Measurements from ENCODE around the gene TNK1. TPM values are rescaled to one million over a fixed set of nuclear protein-coding genes. Genes with fewer than 3 reads are reported as not detected.

TNK1 gene
- total RNA-seq, 1 donor from 2014 or later, result 6.1 TPM

DNA sequence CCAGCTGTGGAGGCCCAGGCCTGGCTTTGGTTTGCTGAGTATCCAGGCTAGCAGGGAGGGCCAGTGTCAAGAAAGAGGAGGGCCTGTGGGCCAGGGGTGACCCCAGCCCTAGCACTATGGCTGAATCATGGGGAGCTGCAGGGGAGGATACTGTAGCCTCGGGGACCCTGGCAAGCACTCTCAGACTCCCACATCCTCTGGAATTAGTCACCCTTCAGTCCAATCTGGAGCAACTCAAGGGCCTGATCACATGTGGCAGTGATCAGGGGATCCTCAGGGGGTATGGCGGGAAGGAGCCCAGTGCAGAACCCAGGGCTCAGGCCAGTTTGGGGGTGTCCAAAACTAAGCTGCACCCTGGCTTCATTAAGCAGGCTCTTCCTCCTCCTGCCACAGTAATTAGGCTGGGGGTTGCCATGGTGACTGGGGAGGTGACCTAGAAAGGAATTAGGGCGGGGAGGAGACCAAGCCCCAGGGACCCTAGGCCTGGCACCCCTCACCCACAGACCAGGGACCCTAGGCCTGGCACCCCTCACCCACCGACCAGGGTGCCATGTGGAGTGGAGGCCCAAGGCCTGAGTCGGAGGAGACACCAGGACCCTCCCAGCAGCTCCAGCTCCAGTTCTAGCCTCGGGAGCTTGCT is 32.6 kb downstream of the TNK1 start:
- no peak for ATAC-seq

DNA sequence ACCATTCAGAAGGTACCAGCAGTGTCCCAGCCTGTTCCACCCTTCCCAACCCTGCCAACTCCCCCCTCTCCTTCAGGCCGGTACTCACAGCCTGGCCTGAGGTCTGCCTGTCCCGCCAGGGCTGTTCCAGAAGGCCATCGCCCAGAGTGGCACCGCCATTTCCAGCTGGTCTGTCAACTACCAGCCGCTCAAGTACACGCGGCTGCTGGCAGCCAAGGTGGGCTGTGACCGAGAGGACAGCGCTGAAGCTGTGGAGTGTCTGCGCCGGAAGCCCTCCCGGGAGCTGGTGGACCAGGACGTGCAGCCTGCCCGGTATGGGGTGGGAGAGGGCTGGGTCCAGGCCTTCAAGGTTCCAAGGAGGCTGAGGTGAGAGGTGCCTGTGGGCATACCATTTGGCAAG is 33.9 kb downstream of the TNK1 start:
- ATAC-seq, result no peak

DNA sequence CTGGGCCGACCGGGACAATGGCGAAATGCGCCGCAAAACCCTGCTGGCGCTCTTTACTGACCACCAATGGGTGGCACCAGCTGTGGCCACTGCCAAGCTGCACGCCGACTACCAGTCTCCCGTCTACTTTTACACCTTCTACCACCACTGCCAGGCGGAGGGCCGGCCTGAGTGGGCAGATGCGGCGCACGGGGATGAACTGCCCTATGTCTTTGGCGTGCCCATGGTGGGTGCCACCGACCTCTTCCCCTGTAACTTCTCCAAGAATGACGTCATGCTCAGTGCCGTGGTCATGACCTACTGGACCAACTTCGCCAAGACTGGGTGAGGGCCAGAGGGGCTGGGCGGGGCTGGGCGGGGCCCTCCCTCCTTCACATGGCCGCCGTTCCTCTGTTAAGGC is 34.9 kb downstream of the TNK1 start:
- ATAC-seq, result no peak

DNA sequence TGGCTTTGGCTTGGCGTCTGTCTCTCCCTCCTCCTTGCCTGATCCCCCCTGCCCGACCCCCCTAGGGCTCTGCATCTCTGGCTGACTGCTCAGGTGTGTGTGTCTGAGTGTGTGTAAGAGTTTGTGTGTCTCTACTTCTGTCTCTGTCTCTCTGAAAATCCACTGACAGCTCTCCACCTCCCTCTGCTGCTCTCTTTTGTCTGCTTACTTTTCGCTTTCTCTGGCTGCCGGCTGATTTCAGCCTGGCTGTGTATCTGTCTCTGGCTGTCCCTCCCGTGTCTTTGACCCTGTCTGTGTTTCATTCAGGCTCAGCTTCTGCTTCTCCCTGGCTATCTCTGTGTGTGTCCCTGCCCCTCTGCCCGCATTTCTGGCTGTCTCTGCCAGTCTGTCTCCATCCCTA is 35.4 kb downstream of the TNK1 start:
- no peak for ATAC-seq

DNA sequence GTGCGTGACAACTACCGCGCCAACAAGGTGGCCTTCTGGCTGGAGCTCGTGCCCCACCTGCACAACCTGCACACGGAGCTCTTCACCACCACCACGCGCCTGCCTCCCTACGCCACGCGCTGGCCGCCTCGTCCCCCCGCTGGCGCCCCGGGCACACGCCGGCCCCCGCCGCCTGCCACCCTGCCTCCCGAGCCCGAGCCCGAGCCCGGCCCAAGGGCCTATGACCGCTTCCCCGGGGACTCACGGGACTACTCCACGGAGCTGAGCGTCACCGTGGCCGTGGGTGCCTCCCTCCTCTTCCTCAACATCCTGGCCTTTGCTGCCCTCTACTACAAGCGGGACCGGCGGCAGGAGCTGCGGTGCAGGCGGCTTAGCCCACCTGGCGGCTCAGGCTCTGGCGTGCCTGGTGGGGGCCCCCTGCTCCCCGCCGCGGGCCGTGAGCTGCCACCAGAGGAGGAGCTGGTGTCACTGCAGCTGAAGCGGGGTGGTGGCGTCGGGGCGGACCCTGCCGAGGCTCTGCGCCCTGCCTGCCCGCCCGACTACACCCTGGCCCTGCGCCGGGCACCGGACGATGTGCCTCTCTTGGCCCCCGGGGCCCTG is 36.3 kb downstream of the TNK1 start:
- no peak for ATAC-seq

DNA sequence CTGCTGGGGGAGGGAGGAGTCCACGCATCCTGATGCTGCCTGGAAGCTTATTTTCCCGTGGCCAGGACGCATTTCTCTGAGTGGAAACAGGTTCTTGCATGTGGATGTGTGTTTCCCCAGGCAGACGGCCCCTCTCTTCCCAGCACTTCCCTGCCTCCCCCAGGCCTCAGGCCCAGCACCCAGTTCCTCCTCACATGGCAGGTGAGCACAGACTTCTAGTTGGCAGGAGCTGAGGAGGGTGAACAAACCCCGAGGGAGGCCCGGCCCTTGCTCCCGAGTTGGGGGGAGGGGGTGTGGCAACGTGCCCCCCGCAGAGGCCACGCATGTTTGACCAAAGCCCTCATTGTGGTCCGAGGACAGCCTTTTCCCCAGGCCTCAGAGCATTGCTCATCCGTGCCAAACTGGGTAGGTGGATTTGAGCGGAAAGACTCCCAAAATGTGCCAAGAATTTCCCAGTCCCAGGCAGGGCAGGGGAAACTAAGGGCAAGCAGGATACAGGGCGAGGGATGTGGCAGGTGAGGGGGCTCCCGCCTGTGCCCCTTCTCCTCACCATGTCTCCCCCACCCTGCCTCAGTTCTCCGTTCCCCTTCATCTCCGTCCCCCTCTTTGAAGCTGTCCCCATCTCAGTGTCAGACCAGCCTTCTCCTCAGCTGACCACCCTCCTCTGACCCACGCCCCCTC is 37.7 kb downstream of the TNK1 start:
- no peak for ATAC-seq

DNA sequence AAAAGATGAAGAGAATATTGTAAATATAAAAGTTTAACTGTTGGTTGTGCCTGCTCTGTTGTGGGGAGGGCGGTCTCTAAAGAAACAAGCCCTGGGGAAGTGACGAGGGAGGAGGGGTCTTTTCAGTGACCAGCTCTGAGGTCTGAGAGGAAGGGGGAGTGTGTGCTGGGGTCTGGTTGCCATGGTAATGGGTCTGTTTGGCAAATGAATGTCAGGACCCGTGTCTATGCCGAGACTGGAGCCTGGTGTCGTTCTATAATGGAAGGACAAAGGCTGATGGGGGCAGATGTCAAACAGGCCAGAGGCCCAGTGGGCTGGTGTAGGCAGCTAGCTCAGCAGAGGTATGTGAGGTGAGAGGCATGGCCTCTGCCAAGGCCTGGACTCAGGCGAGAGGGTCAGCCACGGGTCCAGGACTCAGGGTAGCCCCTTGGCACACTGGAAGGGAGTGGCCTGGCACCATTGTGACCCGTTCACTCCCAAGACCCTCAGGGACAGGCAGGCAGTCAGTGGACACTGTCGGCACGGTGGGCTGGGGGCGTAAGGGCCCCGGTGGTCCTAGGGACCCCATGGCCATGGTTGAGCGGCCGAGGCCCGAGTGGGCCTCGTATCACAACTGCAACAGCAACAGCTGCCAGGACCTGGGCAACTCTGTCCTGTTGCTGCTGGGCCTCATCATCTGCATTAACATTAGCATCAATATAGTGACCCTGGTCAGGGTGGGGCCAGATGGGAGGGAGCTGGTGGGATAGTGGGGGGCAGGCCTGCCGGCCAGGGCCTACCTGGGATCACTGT is 39.1 kb downstream of the TNK1 start, which contains the start of gene SPEM1:
Gene SPEM1 (plus strand): TSS at position 506 of the 792 bp plus-strand sequence. CDS start 61 bp downstream, at position 567.
- no peak for ATAC-seq

DNA sequence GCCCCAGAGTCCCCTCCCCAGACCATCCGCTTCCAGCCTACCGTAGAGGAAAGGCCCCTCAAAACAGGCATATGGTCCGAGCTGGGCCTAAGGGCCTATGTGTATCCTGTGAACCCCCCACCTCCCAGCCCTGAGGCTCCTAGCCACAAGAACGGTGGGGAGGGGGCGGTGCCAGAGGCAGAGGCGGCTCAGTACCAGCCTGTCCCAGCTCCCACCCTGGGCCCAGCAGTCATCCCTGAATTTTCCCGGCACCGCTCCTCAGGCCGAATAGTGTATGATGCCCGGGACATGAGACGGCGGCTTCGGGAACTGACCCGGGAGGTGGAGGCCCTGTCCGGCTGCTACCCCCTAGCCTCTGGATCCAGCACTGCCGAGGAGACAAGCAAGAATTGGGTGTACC is 40.3 kb downstream of the TNK1 start:
- ATAC-seq, result no peak

DNA sequence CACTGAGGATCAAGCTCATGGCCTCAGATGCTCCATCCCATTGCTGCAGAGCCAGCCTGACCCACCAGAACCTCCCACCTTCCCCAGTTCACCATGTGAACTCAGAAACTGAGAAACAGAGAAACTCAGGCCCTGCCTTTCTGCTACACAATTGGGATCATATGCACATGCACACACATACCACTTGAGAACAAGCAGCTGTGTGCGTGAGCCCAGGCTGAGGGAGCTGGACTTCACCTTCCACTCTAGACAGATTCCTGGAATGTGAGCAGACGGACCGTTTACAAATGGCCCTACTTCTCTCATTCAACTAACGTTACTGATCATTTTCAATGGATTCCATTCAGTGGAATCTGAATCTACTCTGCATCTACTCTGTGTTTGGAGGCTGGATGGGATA is 42.8 kb downstream of the TNK1 start:
- ATAC-seq, result no peak

DNA sequence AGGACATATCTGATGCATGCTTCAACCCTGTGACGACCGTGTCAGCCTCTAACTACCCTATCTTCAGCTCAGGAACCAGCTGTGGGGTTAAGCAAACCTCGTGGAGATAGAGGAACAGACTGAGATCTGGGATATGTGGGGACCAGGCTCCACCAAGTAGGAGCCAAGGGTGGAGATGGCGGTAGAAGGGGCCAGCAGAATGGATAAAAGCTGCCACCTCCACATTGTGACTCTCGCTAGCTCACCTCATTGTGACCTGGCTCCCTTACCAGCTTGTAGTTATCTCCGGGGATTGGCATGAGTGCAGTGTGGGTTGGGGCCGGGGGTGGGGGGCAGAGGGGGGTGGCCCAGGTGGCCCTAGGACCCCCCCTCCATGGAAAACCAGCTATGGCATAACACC is 44.4 kb downstream of the TNK1 start, which contains the start of gene SPEM2:
Gene SPEM2 (plus strand): TSS at position 301 of the 400 bp plus-strand sequence. CDS start 73 bp downstream, at position 374.
- no peak for ATAC-seq

DNA sequence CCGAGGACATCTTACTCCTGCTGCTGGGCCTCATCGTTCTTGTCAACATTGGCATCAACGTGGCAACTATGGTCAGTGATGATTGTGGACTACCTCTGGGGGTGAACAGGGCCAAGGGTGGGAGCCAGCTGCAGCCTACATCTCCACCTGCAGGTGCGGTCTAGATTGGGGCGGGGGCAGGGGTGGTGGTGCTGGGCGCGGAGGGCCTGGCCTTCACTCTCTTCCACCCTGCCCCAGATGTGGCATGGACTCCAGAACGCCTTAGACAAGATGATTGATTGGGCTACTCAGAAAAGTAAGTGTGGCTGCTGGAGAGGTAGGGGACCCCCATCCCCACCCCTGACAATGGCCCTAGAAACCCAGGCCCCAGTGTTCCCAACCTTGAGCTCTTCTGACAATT is 44.9 kb downstream of the TNK1 start:
- ATAC-seq, result no peak

DNA sequence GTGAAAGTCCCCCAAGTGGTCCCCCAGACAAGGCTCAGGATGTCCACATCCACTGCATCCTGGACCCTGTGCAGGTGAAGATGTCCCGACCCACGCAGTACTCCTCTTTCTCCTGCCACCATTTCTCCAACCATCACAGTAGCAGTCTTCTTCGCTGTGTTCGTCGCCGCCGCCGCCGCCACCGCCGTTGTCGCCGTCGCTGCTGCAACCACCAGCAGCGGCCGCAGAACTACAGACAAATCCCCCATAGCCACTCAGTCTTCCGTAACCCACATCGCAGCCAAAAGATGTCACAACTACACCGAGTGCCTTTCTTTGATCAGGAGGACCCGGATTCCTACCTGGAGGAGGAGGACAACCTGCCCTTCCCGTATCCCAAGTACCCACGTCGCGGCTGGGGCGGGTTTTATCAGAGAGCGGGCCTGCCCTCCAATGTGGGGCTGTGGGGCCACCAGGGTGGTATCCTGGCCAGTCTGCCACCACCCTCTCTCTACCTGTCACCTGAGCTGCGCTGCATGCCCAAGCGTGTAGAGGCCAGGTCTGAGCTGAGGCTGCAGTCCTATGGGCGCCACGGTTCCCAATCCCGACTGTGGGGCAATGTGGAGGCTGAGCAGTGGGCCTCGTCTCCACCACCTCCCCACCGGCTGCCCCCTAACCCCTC is 45.4 kb downstream of the TNK1 start:
- ATAC-seq, result no peak

DNA sequence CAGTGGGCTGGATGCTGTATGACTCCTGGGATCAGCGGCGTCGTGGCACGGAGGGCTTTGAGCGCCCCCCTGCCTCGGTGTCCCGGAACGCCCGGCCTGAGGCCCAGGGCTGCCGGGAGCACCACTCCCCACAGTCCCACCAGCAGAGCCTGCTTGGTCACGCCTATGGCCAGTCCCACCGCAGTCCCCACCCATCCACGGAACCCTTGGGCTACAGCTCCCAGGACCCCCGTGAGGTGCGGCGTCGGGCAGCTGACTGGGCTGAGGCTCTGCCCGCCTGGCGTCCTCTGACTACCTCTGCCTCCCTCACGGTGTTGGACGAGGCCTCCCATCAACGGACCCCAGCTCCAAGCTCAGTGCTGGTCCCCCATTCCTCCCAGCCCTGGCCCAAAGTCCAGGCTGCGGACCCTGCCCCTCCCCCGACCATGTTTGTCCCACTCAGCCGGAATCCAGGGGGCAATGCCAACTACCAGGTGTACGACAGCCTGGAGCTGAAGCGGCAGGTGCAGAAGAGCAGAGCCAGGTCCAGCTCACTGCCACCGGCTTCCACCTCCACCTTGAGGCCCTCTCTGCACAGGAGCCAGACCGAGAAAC is 46.1 kb downstream of the TNK1 start:
- peak; percentile 11 for ATAC-seq

DNA sequence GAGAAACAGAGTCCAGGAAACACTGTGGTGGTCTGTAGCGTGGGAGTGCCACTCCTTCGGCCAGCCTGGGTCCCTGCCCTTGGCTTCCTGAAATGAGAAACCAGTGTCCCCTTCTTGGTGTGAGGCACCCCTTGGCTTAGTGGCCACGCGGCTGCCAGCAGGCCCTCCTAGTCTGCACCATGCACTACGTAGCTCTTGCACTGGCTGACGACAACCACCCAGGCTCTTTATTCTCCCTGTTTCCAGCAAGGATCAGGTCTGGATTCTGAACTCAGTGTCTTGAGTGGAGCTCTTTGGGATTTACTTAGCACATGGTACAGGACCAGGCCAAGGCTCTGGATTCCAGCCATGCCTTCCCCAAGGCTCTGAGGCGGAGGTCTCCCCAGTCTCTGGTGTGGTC is 46.7 kb downstream of the TNK1 start:
- ATAC-seq, result no peak

DNA sequence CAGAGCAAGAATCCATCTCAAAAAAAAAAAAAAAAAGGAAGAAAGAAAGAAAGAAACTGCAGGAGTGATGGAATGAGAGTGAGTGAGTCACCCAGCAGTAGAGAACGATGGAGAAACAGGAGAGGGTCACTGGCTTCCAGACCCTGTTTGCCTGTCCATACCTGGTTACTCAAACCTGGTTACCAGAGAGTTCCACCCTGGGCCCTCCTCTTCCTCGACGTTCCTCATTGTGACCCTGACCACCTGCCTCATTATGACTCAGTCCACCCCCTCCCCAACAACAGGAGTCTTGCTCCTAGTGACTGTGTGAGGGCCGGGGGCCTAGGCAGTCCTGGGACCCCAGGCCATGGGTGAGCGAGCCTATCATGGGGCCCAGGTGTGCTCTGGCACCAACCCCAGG is 47.7 kb downstream of the TNK1 start, which contains the start of gene SPEM3:
Gene SPEM3 (plus strand): TSS at position 301 of the 400 bp plus-strand sequence. CDS start 46 bp downstream, at position 347.
- ATAC-seq, result no peak

DNA sequence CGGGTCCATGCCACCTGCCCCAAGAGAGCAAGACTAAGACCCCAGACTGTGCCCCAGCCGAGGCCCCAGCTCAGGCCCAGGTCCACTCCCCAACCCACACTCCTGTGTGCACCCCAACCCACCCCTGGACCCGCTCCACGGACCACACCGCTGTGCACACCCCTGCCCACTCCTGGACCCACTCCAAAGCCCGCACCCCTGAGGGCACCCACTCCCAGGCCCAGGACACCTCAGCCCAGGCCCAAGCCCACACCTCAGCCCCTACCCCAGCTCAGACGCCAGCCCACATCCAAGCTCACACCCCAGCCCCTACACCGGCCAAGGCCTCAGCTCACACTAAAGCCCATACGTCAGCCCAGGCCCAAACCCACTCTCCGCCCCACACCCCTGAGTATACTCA is 48.8 kb downstream of the TNK1 start:
- ATAC-seq, result peak; percentile 5

DNA sequence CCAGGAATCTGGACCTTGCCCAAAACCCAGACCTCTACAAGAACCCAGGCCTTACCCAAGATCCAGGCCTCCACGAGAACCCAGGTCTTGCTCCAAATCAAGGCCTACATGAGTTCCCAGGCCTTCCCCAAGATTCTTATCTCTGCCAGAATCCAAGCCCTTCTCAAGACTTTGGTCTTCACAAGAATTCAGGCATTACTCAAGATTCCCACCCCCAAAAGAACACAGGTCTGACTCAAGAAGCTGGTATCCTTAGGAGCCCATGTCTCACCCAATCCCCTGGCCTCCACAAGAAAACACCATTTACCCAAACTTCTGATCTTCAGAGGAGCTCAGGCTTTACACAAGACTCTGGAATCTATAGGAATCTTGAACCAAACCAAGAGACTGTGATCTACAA is 50.3 kb downstream of the TNK1 start:
- ATAC-seq, result no peak

DNA sequence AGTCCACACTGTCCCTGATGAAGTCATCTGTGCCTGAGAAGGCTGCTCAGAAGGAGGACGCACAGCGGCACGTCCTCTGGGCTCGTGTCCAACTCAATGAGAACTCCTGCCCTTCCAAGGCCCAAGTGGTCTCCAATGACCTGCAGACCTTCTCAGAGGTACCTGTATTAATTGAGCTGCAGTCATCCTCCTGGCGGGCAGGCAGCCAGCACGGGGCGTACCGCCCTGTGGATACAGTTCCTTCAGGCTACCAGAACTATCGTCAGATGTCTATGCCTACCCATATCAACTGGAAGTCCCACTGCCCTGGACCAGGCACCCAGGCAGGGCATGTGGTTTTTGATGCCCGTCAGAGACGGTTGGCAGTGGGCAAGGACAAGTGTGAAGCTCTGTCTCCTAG is 51.4 kb downstream of the TNK1 start:
- no peak for ATAC-seq

DNA sequence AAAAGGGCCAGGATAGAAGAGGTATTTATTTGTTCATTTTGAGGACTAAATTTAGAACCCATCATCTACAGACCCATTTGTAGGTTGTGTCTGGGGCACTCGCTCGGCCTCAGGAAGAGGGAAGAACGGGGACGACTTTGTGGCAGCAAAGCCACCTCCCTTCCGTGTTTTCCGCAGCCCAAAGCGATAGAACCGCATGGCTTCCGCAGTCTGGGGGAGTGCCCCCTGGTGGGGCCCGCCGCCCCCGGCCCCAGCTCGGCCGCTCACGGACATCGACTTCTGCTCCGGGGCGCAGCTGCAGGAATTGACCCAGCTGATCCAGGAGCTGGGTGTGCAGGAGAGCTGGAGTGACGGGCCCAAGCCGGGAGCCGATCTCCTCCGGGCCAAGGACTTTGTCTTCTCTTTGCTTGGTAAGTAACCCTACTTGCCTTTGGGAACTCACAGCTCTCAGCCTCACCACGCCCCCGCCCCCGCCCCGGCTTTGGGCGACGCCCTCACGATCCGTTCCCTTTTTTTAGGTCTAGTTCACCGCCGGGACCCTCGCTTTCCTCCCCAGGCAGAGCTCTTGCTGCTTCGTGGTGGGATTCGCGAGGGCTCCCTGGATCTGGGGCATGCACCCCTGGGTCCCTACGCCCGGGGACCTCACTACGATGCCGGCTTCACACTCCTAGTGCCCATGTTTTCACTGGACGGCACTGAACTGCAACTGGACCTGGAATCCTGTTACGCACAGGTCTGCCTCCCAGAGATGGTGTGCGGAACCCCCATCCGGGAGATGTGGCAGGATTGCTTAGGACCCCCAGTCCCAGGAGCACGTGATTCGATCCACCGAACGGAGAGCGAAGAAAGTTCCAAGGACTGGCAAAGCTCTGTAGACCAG is 55.0 kb downstream of the TNK1 start:
- ATAC-seq, result peak; percentile 32

DNA sequence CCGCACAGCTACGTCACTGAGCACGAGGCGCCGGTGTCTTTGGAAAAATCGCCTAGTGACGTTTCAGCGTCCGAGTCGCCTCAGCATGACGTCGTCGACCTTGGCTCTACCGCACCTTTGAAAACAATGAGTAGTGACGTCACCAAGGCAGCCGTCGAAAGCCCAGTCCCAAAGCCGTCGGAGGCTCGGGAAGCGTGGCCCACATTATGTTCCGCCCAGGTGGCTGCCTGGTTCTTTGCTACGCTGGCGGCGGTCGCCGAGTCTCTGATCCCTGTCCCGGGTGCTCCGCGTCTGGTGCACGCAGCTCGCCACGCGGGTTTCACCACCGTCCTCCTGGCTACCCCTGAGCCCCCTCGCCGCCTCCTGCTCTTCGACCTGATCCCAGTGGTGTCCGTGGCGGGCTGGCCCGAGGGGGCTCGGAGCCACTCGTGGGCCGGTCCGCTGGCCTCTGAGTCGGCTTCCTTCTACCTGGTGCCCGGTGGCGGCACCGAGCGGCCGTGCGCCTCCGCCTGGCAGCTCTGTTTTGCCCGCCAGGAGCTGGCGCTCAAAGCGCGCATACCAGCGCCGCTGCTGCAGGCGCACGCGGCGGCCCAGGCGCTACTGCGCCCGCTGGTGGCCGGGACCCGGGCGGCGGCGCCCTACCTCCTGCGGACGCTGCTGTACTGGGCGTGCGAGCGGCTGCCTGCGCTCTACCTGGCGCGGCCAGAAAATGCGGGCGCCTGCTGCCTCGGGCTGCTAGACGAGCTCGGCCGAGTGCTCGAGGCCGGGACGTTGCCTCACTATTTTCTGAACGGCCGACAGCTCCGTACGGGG is 55.9 kb downstream of the TNK1 start:
- peak; percentile 73 for ATAC-seq

Data from esophagus mucosa (tissue), 1 donor.